ENCODE results near the gene ZNF787.

The ZNF787 gene

GRCh38 chr19:56144831-56145230 lies 23.7 kb upstream of the ZNF787 start:
- H3K9me3 ChIP-seq (ENCODE audit: insufficient read depth, low read depth, low read length), result no peaks in the 10 kb centered on the region
- no peak overlapping the region for H3K4me3 ChIP-seq (ENCODE audit: low read depth, low read length)
- no peak overlapping the region for H4K12ac ChIP-seq (ENCODE audit: low read depth, low read length)
- H3K27me3 ChIP-seq (ENCODE audit: insufficient read depth, low read length), result no peaks in the 10 kb centered on the region
- no peak overlapping the region for H2BK12ac ChIP-seq (ENCODE audit: low read length)
- H3K9ac ChIP-seq (ENCODE audit: low read length), result no peak overlapping the region
- no peak overlapping the region for H3K23ac ChIP-seq (ENCODE audit: low read length)
- H3K4me2 ChIP-seq (ENCODE audit: low read length), result no peak overlapping the region
- peak overlapping the region; percentile 12 for H3K18ac ChIP-seq (ENCODE audit: low read length)
- no peak overlapping the region for H3K14ac ChIP-seq (ENCODE audit: low read length)
- H2AFZ ChIP-seq (ENCODE audit: insufficient read depth, low read length, poor library complexity), result no peak overlapping the region
- peaks cover 29 to 34% of the 10 kb centered on the region in 2 experiments for H3K36me3 ChIP-seq (ENCODE audit: control insufficient read depth in 1 of 2, insufficient read depth in 2 of 2, low read length in 2 of 2)
- DNase-seq, result no peak
- no CpG with 5 or more reads among the region's 12 CpGs for WGBS (ENCODE audit: extremely low coverage, insufficient coverage, insufficient read length)
- H3K4ac ChIP-seq (ENCODE audit: low read depth, low read length), result no peak overlapping the region
- no peak overlapping the region for H2BK120ac ChIP-seq (ENCODE audit: insufficient read depth, low read length, poor library complexity)
- peaks cover 15 to 21% of the 10 kb centered on the region in 2 experiments for H3K4me1 ChIP-seq (ENCODE audit: control insufficient read depth in 1 of 2, insufficient read depth in 2 of 2, low read length in 2 of 2)
- H4K8ac ChIP-seq (ENCODE audit: low read depth, low read length), result no peak overlapping the region
- H3K79me2 ChIP-seq (ENCODE audit: control insufficient read depth, insufficient read depth, low read length, poor library complexity), result peaks cover 2% of the 10 kb centered on the region
- no peak overlapping the region for H2BK5ac ChIP-seq (ENCODE audit: low read depth, low read length, poor library complexity)
- no peak overlapping the region for H2AK5ac ChIP-seq (ENCODE audit: low read length)
- H3K79me1 ChIP-seq (ENCODE audit: low read length), result peaks cover 11% of the 10 kb centered on the region
- no peak overlapping the region for H4K91ac ChIP-seq (ENCODE audit: low read depth, low read length)
- no peak overlapping the region for H3K27ac ChIP-seq (ENCODE audit: low read depth, low read length)

GRCh38 chr19:56144376-56144775 lies 23.3 kb upstream of the ZNF787 start:
- no peak for DNase-seq
- H3K18ac ChIP-seq (ENCODE audit: low read length), result no peak overlapping the region
- no CpG with 5 or more reads among the region's 6 CpGs for WGBS (ENCODE audit: extremely low coverage, insufficient coverage, insufficient read length)

GRCh38 chr19:56142897-56143434 lies 21.9 kb upstream of the ZNF787 start:
- no peak overlapping the region for H4K12ac ChIP-seq (ENCODE audit: low read depth, low read length)
- H3K4me2 ChIP-seq (ENCODE audit: low read length), result peak overlapping the region; percentile 65
- H4K8ac ChIP-seq (ENCODE audit: low read depth, low read length), result peak overlapping the region; percentile 7
- H3K14ac ChIP-seq (ENCODE audit: low read length), result peak overlapping the region; percentile 52
- peak overlapping the region; percentile 27 for H4K91ac ChIP-seq (ENCODE audit: low read depth, low read length)
- peaks cover 2% of the 10 kb centered on the region for H3K79me2 ChIP-seq (ENCODE audit: control insufficient read depth, insufficient read depth, low read length, poor library complexity)
- peaks cover 15 to 21% of the 10 kb centered on the region in 2 experiments for H3K4me1 ChIP-seq (ENCODE audit: control insufficient read depth in 1 of 2, insufficient read depth in 2 of 2, low read length in 2 of 2)
- H3K23ac ChIP-seq (ENCODE audit: low read length), result no peak overlapping the region
- H3K9ac ChIP-seq (ENCODE audit: low read length), result no peak overlapping the region
- H3K9me3 ChIP-seq (ENCODE audit: insufficient read depth, low read depth, low read length), result no peaks in the 10 kb centered on the region
- H3K27me3 ChIP-seq (ENCODE audit: insufficient read depth, low read length), result no peaks in the 10 kb centered on the region
- H2AK5ac ChIP-seq (ENCODE audit: low read length), result peak overlapping the region; percentile 4
- WGBS (ENCODE audit: extremely low coverage, insufficient coverage, insufficient read length), result no CpG with 5 or more reads among the region's 4 CpGs
- peak overlapping the region; percentile 23 for H2BK5ac ChIP-seq (ENCODE audit: low read depth, low read length, poor library complexity)
- H3K27ac ChIP-seq (ENCODE audit: low read depth, low read length), result peak overlapping the region; percentile 75
- H3K18ac ChIP-seq (ENCODE audit: low read length), result peak overlapping the region; percentile 28
- peaks cover 11% of the 10 kb centered on the region for H3K79me1 ChIP-seq (ENCODE audit: low read length)
- no peak overlapping the region for H3K4me3 ChIP-seq (ENCODE audit: low read depth, low read length)
- peaks cover 19 to 22% of the 10 kb centered on the region in 2 experiments for H3K36me3 ChIP-seq (ENCODE audit: control insufficient read depth in 1 of 2, insufficient read depth in 2 of 2, low read length in 2 of 2)
- H2BK12ac ChIP-seq (ENCODE audit: low read length), result peak overlapping the region; percentile 10
- no peak overlapping the region for H2AFZ ChIP-seq (ENCODE audit: insufficient read depth, low read length, poor library complexity)
- peak overlapping the region; percentile 5 for H3K4ac ChIP-seq (ENCODE audit: low read depth, low read length)
- peak overlapping the region; percentile 7 for H2BK120ac ChIP-seq (ENCODE audit: insufficient read depth, low read length, poor library complexity)
- peak in 1 of 2 donors; percentile 1 for DNase-seq

More at GRCh38 chr19:56144376-56144775, 23.3 kb upstream of the ZNF787 start:
- Histone ChIP-seq H3K4me1 (ENCODE audit: control insufficient read depth in 1 of 2, insufficient read depth in 2 of 2, low read length in 2 of 2) (peaks cover 15 to 21% of the 10 kb centered on the region in 2 experiments), H3K79me1 (ENCODE audit: low read length) (peaks cover 11% of the 10 kb centered on the region), H3K36me3 (ENCODE audit: control insufficient read depth in 1 of 2, insufficient read depth in 2 of 2, low read length in 2 of 2) (peaks cover 29 to 31% of the 10 kb centered on the region in 2 experiments), H3K9me3 (ENCODE audit: insufficient read depth, low read depth, low read length) (no peaks in the 10 kb centered on the region), H3K9ac (ENCODE audit: low read length) (no peak overlapping the region), H2BK12ac (ENCODE audit: low read length) (no peak overlapping the region), H3K14ac (ENCODE audit: low read length) (no peak overlapping the region), H2BK5ac (ENCODE audit: low read depth, low read length, poor library complexity) (no peak overlapping the region), H4K8ac (ENCODE audit: low read depth, low read length) (no peak overlapping the region), H2AFZ (ENCODE audit: insufficient read depth, low read length, poor library complexity) (no peak overlapping the region), H3K79me2 (ENCODE audit: control insufficient read depth, insufficient read depth, low read length, poor library complexity) (peaks cover 2% of the 10 kb centered on the region), H3K23ac (ENCODE audit: low read length) (no peak overlapping the region), H4K12ac (ENCODE audit: low read depth, low read length) (no peak overlapping the region), H3K4ac (ENCODE audit: low read depth, low read length) (peak overlapping the region; percentile 14), H3K27ac (ENCODE audit: low read depth, low read length) (no peak overlapping the region), H3K4me2 (ENCODE audit: low read length) (no peak overlapping the region), H3K27me3 (ENCODE audit: insufficient read depth, low read length) (no peaks in the 10 kb centered on the region), H2AK5ac (ENCODE audit: low read length) (no peak overlapping the region), H3K4me3 (ENCODE audit: low read depth, low read length) (no peak overlapping the region), H4K91ac (ENCODE audit: low read depth, low read length) (no peak overlapping the region), H2BK120ac (ENCODE audit: insufficient read depth, low read length, poor library complexity) (no peak overlapping the region)

DNA sequence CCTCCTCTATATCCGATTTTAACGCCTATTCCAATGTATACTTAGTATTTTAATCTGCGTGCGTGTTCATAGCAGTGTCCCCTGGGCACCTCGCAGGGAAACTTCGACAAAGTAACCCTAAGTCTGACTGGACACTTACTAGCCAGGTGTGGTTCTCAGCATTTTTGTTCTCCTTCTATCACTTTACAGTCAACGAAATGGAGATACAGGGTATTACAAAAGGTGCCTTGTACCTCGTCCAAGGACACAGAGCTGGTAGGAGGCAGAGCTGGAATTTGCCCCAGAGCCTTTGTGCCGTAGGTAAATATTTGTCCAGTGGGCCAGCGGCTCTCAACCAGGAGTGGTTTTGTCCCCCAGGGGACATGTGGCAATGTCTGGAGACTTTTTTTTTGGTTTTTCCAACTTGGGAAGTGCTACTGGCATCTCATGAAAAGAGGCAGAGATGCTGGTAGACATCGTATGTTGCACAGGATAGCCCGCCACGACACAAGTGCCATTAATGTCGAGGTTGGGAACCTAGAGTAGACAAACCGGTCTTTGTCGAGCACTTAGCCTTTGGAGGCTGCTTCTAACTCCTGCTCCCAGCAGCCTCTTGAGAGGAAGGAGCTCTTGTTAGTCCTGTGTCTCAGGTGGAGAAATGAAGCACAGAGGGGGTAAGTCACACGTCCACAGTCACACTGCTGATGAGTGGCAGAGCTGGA lies 21.1 kb upstream of the ZNF787 start:
- H2BK5ac ChIP-seq (ENCODE audit: low read depth, low read length, poor library complexity), result peak overlapping the region; percentile 45
- H2BK120ac ChIP-seq (ENCODE audit: insufficient read depth, low read length, poor library complexity), result peak overlapping the region; percentile 7
- H3K79me2 ChIP-seq (ENCODE audit: control insufficient read depth, insufficient read depth, low read length, poor library complexity), result peaks cover 2% of the 10 kb centered on the region
- H3K36me3 ChIP-seq (ENCODE audit: control insufficient read depth in 1 of 2, insufficient read depth in 2 of 2, low read length in 2 of 2), result peaks cover 12 to 15% of the 10 kb centered on the region in 2 experiments
- peak overlapping the region; percentile 7 for H2BK12ac ChIP-seq (ENCODE audit: low read length)
- no peaks in the 10 kb centered on the region for H3K9me3 ChIP-seq (ENCODE audit: insufficient read depth, low read depth, low read length)
- peaks cover 11% of the 10 kb centered on the region for H3K79me1 ChIP-seq (ENCODE audit: low read length)
- H3K18ac ChIP-seq (ENCODE audit: low read length), result peak overlapping the region; percentile 28
- no peak overlapping the region for H3K4me3 ChIP-seq (ENCODE audit: low read depth, low read length)
- peak overlapping the region; percentile 4 for H2AK5ac ChIP-seq (ENCODE audit: low read length)
- peak overlapping the region; percentile 7 for H4K8ac ChIP-seq (ENCODE audit: low read depth, low read length)
- peak overlapping the region; percentile 65 for H3K4me2 ChIP-seq (ENCODE audit: low read length)
- H3K4me1 ChIP-seq (ENCODE audit: control insufficient read depth in 1 of 2, insufficient read depth in 2 of 2, low read length in 2 of 2), result peaks cover 15 to 21% of the 10 kb centered on the region in 2 experiments
- H3K14ac ChIP-seq (ENCODE audit: low read length), result peak overlapping the region; percentile 52
- H2AFZ ChIP-seq (ENCODE audit: insufficient read depth, low read length, poor library complexity), result no peak overlapping the region
- no peak overlapping the region for H4K12ac ChIP-seq (ENCODE audit: low read depth, low read length)
- peak; percentile 99 to 100 for DNase-seq
- H3K27ac ChIP-seq (ENCODE audit: low read depth, low read length), result peak overlapping the region; percentile 75
- no peak overlapping the region for H3K23ac ChIP-seq (ENCODE audit: low read length)
- H4K91ac ChIP-seq (ENCODE audit: low read depth, low read length), result peak overlapping the region; percentile 27
- peak overlapping the region; percentile 5 for H3K4ac ChIP-seq (ENCODE audit: low read depth, low read length)
- no peaks in the 10 kb centered on the region for H3K27me3 ChIP-seq (ENCODE audit: insufficient read depth, low read length)
- WGBS (ENCODE audit: extremely low coverage, insufficient coverage, insufficient read length), result no CpG with 5 or more reads among the region's 17 CpGs
- no peak overlapping the region for H3K9ac ChIP-seq (ENCODE audit: low read length)

Data from trophoblast cell (in vitro differentiated cells and primary cell).